SK-N-SH treated with all-trans-retinoic acid at 6 μM for 48 hours (cell line): ENCODE data around the gene PCGF5.

Experiments used
- CREB5 ChIP-seq: fragments of 250-450 bp; sonication (Bioruptor Pico); IDR thresholded peaks from 2 replicates; pipeline ENCODE4 v1.5.1; 2020; ENCODE audit warnings: low read depth, mild to moderate bottlenecking, moderate library complexity
- CSDC2 ChIP-seq: fragments of 250-450 bp; sonication (Bioruptor Pico); IDR thresholded peaks from 2 replicates; pipeline ENCODE4 v1.5.0; 2020; ENCODE audit warnings: mild to moderate bottlenecking, moderate library complexity
- ESRRG ChIP-seq: fragments of 250-450 bp; sonication (Bioruptor Pico); IDR thresholded peaks from 2 replicates; pipeline ENCODE4 v1.6.1; 2021; ENCODE audit warnings: mild to moderate bottlenecking
- GLIS3 ChIP-seq: fragments of 250-450 bp; sonication (Bioruptor Pico); IDR thresholded peaks from 2 replicates; pipeline ENCODE4 v1.5.0; 2020; ENCODE audit warnings: mild to moderate bottlenecking, moderate library complexity
- ISL1 ChIP-seq: fragments of 250-450 bp; sonication (Bioruptor Pico); IDR thresholded peaks from 2 replicates; pipeline ENCODE4 v2.1.2; 2022; ENCODE audit warnings: mild to moderate bottlenecking, moderate library complexity
- OSR1 ChIP-seq: fragments of 250-450 bp; sonication (Bioruptor Pico); IDR thresholded peaks from 2 replicates; pipeline ENCODE4 v1.8.0; 2022; ENCODE audit warnings: moderate library complexity, mild to moderate bottlenecking, inconsistent platforms
- RARB ChIP-seq: fragments of 250-450 bp; sonication (Bioruptor Pico); IDR thresholded peaks from 2 replicates; pipeline ENCODE4 v1.8.0; 2021; ENCODE audit warnings: mild to moderate bottlenecking, moderate library complexity
- SNAI2 ChIP-seq: fragments of 250-450 bp; sonication (Bioruptor Pico); IDR thresholded peaks from 2 replicates; pipeline ENCODE4 v1.5.0; 2020; ENCODE audit warnings: mild to moderate bottlenecking, moderate library complexity
- TCF4 ChIP-seq: fragments of 250-450 bp; sonication (Bioruptor Pico); IDR thresholded peaks from 2 replicates; pipeline ENCODE4 v1.8.0; 2021; ENCODE audit warnings: mild to moderate bottlenecking, moderate library complexity, borderline replicate concordance
- ZFP3 ChIP-seq: fragments of 250-450 bp; sonication (Bioruptor Pico); IDR thresholded peaks from 2 replicates; pipeline ENCODE4 v1.5.0; 2020; ENCODE audit warnings: mild to moderate bottlenecking, moderate library complexity
- ZNF565 ChIP-seq: fragments of 450-650 bp; formaldehyde crosslinking; conservative IDR thresholded peaks from 2 replicates; pipeline ENCODE4 v1.5.0; 2020; ENCODE audit warnings: low read depth, mild to moderate bottlenecking, moderate library complexity
- ZNF70 ChIP-seq: fragments of 450-650 bp; formaldehyde crosslinking; IDR thresholded peaks from 2 replicates; pipeline ENCODE4 v1.5.0; 2020; ENCODE audit warnings: mild to moderate bottlenecking, moderate library complexity
- ZNF8 ChIP-seq: fragments of 450-650 bp; formaldehyde crosslinking; IDR thresholded peaks from 2 replicates; pipeline ENCODE4 v1.5.0; 2020; ENCODE audit warnings: mild to moderate bottlenecking, moderate library complexity
- TF ChIP-seq, protein P1 (sequence below): fragments of 250-450 bp; sonication (Bioruptor Pico); IDR thresholded peaks from 2 replicates; pipeline ENCODE4 v1.8.0; 2020; ENCODE audit warnings: mild to moderate bottlenecking, moderate library complexity, borderline replicate concordance

- TF ChIP-seq OSR1 (no peak), ZNF565 (CRISPR knock-in tag) (no peak), ISL1 (CRISPR knock-in tag) (no peak), CSDC2 (CRISPR knock-in tag) (no peak), SNAI2 (CRISPR knock-in tag) (no peak), ZFP3 (CRISPR knock-in tag) (no peak), CREB5 (no peak), GLIS3 (CRISPR knock-in tag) (no peak), TCF4 (no peak), ZNF70 (no peak), RARB (CRISPR knock-in tag) (no peak), ZNF8 (CRISPR knock-in tag) (no peak), ESRRG (CRISPR knock-in tag) (no peak)
- TF ChIP-seq, protein P1, sequence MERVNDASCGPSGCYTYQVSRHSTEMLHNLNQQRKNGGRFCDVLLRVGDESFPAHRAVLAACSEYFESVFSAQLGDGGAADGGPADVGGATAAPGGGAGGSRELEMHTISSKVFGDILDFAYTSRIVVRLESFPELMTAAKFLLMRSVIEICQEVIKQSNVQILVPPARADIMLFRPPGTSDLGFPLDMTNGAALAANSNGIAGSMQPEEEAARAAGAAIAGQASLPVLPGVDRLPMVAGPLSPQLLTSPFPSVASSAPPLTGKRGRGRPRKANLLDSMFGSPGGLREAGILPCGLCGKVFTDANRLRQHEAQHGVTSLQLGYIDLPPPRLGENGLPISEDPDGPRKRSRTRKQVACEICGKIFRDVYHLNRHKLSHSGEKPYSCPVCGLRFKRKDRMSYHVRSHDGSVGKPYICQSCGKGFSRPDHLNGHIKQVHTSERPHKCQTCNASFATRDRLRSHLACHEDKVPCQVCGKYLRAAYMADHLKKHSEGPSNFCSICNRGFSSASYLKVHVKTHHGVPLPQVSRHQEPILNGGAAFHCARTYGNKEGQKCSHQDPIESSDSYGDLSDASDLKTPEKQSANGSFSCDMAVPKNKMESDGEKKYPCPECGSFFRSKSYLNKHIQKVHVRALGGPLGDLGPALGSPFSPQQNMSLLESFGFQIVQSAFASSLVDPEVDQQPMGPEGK (CRISPR knock-in tag): no peak
These were observed 74.9 kb downstream of the PCGF5 start for GRCh38 chr10:91295346-91295745.
